Neural crest cell (in vitro differentiated cells): ENCODE measurements around the gene SLMAP. TPM values are rescaled to one million over a fixed set of nuclear protein-coding genes. Genes with fewer than 3 reads are reported as not detected.
"Not testable (repeated sequence)": the region's sequence is repeated elsewhere in the genome, so short reads cannot be mapped to it uniquely, and the experiment has no call there.

Experiments
- DNase-seq: peaks from one replicate; pipeline ENCODE4 v3.0.0; 2021; ENCODE audit warnings: low read depth, mixed read lengths, low spot score
- H3K27ac Mint-ChIP-seq: one replicate; pipeline ENCODE4 v1.8.0; 2021; ENCODE audit warnings: mild to moderate bottlenecking, mixed read lengths; ENCODE audit not compliant: unreplicated experiment
- H3K27me3 Mint-ChIP-seq: 2 replicates; pipeline ENCODE4 v1.8.0; 2021; ENCODE audit warnings: low read depth, mild to moderate bottlenecking, mixed read lengths
- H3K36me3 Mint-ChIP-seq: 2 replicates; pipeline ENCODE4 v1.8.0; 2021; ENCODE audit warnings: low read depth, mild to moderate bottlenecking, mixed read lengths
- H3K4me1 Mint-ChIP-seq: 2 replicates; pipeline ENCODE4 v1.8.0; 2021; ENCODE audit warnings: mixed read lengths
- H3K4me3 Mint-ChIP-seq: one replicate; pipeline ENCODE4 v1.8.0; 2021; ENCODE audit warnings: mild to moderate bottlenecking, mixed read lengths
- H3K9me3 Mint-ChIP-seq: 2 replicates; pipeline ENCODE4 v1.8.0; 2021; ENCODE audit warnings: mixed read lengths
- total RNA-seq: library from RNA; stranded (reverse); gene quantifications from 2 replicates; pipeline ENCODE4 v1.2.1, GENCODE V29; 2021
- TF ChIP-seq, protein P1 (sequence below): fragments of 200-600 bp; sonication (generic); conservative IDR thresholded peaks from 2 replicates; pipeline ENCODE4 v1.5.0; 2021; ENCODE audit warnings: antibody characterized with exemption, mild to moderate bottlenecking

SLMAP gene
- total RNA-seq, 1 donor from 2014 or later = 45.7 TPM

DNA sequence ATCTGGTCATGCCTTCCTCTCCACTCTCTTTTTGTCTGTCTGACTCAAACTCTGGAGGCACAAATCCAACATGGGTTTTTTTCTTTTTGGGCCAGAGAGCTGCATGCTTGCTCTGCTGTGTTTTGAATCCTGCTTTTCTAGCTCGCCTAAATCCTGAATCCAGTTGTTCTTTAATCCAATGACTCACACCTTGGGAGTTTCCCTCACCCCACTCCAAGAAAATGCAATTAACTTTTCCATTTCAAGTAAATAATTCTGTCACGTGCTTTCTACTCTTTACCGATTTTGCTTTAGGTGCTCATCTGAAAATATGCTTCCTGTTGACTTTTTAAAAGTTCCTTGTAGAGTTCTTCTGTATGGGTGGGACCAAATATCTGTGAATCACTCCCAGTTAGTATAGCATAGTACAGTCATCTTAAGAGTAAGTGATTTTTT is 47.6 kb downstream of the SLMAP start:
- Mint-ChIP-seq H3K4me1 (peaks cover 4% of the 10 kb centered on the region), H3K4me3 (no peak overlapping the region), H3K9me3 (no peaks in the 10 kb centered on the region), H3K27ac (no peak overlapping the region), H3K27me3 (no peaks in the 10 kb centered on the region), H3K36me3 (no peaks in the 10 kb centered on the region)
- TF ChIP-seq, protein P1, sequence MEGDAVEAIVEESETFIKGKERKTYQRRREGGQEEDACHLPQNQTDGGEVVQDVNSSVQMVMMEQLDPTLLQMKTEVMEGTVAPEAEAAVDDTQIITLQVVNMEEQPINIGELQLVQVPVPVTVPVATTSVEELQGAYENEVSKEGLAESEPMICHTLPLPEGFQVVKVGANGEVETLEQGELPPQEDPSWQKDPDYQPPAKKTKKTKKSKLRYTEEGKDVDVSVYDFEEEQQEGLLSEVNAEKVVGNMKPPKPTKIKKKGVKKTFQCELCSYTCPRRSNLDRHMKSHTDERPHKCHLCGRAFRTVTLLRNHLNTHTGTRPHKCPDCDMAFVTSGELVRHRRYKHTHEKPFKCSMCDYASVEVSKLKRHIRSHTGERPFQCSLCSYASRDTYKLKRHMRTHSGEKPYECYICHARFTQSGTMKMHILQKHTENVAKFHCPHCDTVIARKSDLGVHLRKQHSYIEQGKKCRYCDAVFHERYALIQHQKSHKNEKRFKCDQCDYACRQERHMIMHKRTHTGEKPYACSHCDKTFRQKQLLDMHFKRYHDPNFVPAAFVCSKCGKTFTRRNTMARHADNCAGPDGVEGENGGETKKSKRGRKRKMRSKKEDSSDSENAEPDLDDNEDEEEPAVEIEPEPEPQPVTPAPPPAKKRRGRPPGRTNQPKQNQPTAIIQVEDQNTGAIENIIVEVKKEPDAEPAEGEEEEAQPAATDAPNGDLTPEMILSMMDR = no peak
- DNase-seq = no peak

DNA sequence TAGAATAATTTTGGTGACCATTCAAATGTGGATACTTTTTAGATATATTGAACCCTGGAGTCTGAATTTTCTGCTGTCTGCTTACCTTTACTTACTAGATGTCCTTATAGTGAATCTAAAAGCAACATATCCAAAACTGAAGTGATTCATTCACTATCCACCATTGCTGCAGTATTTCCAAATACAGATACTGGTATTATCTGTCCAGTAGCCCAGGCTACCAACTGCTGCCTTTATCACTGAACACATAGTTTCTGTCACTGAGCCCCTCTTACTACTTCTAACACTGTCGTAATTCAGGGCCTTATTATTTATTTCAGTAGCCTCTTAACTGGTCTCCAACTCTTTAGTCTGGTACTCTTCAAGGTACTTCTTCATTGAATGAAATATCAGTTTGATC is 49.2 kb downstream of the SLMAP start:
- H3K27ac Mint-ChIP-seq = no peak overlapping the region
- H3K36me3 Mint-ChIP-seq = no peaks in the 10 kb centered on the region
- no peak for DNase-seq
- no peak overlapping the region for H3K4me3 Mint-ChIP-seq
- no peaks in the 10 kb centered on the region for H3K9me3 Mint-ChIP-seq
- H3K27me3 Mint-ChIP-seq = no peaks in the 10 kb centered on the region
- TF ChIP-seq, protein P1 = no peak
- H3K4me1 Mint-ChIP-seq = peaks cover 4% of the 10 kb centered on the region

DNA sequence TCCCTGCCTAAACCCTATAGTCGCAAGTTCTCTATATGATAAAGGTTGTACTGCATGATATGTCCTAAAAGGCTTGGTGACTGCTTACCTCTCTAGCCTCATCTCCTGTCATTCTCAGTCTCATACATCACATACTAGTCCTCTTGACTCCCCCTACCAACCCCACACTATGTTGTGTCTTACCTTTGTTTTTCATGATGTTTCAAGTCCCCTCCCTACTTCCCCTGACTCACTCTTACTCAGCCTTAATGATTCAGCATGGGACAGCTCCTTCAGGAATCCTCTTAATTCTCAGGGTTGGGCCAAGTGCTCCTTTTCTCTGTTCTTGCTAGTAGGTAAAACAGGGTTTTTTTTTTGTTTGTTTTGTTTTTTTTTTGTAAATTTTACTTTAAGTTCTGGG is 49.6 kb downstream of the SLMAP start:
- no peak for DNase-seq
- no peak overlapping the region for H3K27ac Mint-ChIP-seq
- peaks cover 4% of the 10 kb centered on the region for H3K4me1 Mint-ChIP-seq

DNA sequence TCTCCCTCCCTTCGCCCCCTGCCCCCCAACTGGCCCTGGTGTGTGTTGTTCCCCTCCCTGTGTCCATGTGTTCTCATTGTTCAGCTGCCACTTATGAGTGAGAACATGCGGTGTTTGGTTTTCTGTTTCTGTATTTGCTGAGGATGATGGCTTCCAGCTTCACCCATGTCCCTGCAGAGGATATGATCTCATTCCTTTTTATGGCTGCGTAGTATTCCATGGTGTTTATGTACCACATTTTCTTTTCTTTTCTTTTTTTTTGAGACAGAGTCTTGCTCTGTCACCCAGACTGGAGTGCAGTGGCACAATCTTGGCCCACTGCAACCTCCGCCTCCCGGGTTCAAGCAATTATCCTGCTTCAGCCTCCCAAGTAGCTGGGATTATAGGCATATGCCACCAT is 50.1 kb downstream of the SLMAP start:
- H3K27me3 Mint-ChIP-seq, H3K27ac Mint-ChIP-seq, H3K9me3 Mint-ChIP-seq, H3K4me3 Mint-ChIP-seq, H3K36me3 Mint-ChIP-seq, H3K4me1 Mint-ChIP-seq, DNase-seq: not testable (repeated sequence)

More for the DNA sequence above, 49.6 kb downstream of the SLMAP start:
- TF ChIP-seq, protein P1 = no peak
- no peaks in the 10 kb centered on the region for H3K9me3 Mint-ChIP-seq
- H3K4me3 Mint-ChIP-seq = no peak overlapping the region
- H3K36me3 Mint-ChIP-seq = no peaks in the 10 kb centered on the region
- no peaks in the 10 kb centered on the region for H3K27me3 Mint-ChIP-seq

DNA sequence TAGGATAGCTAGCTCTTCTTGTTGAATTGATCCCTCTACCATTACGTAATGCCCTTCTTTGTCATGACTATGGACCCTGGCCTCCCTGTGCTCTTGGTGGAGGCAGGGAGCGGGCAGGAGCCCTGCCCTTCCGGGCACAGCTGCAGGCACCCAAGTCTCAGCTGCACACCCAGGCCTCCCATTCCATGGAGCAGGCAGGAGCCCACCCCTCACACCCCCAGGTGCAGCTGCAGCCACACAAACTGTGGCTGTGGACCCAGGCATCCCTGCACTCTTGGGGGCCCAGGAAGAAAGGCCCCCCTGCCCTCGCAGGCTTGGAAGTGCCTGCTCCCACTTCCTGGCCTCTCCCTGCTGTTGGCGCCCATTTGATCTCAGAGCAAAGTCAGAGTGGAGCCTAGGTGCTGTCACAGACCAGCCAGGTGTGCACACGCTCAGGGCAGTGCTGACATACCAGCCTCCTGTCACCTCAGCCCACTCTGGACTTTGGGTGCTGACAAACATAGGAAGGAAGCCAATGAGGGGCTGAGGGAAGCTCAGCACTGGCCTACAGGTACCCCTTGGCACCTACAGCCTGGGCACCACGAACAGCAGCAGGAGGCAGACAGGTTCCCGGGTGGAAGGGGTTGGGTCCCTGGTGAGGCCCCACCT is 53.0 kb downstream of the SLMAP start:
- Mint-ChIP-seq H3K27ac (no peak overlapping the region), H3K27me3 (no peaks in the 10 kb centered on the region), H3K4me3 (no peak overlapping the region), H3K36me3 (peaks cover 7% of the 10 kb centered on the region), H3K9me3 (peaks cover 8% of the 10 kb centered on the region), H3K4me1 (peaks cover 4% of the 10 kb centered on the region)
- no peak for DNase-seq
- TF ChIP-seq, protein P1 = no peak

DNA sequence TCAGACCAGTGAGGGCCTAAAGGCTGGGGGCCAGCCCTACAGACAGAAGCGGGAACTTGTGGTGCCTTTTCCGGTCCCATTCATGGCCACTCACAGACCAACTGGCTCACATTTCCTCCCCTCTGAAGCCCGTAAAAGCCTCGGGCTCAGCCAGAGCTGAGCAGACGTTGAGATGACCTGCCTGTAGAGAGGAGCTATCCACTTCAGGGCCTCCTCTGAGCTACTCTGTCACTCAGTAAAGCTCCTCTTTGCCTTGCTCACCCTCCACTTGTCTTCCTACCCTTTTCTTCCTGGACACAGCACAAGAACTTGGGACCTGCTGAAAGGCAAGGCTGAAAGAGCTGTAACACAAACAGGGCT is 53.5 kb downstream of the SLMAP start:
- TF ChIP-seq, protein P1 = no peak
- Mint-ChIP-seq H3K9me3 (peaks cover 8% of the 10 kb centered on the region), H3K27ac (no peak overlapping the region), H3K36me3 (peaks cover 7% of the 10 kb centered on the region), H3K4me1 (peaks cover 4% of the 10 kb centered on the region), H3K27me3 (no peaks in the 10 kb centered on the region), H3K4me3 (no peak overlapping the region)
- DNase-seq = no peak
